Measurements from ENCODE around the gene DPY19L1.

DNA sequence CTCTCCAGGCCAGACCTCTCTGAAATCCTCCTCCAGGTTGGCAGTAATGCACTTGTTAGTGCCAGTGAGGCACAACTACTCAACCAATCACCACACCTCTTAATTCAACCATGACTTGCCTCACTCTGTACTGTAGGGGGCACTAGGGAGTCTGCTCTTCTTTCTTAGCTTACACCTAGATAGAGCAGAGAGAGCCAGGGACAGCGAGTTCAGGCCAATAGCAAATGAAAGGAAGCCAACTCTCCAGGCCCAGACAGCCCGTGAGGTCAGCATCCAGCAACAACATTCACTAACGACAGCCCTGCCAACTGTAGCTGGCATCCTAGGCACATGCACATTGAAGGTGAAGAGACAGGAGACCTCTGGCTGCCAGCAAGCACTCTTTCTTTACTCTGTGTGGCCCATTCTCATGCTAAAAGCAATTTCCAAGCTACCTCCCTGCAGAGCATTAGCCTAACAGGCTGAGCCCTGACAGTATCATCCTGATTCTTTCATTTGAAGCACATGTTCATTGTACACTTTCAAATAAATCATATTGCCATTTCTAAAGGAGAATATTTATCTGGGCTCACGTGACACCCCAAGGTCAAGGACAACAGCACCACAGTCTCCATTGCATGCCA is 136.3 kb downstream of the DPY19L1 start:
- TF ChIP-seq, protein P1, sequence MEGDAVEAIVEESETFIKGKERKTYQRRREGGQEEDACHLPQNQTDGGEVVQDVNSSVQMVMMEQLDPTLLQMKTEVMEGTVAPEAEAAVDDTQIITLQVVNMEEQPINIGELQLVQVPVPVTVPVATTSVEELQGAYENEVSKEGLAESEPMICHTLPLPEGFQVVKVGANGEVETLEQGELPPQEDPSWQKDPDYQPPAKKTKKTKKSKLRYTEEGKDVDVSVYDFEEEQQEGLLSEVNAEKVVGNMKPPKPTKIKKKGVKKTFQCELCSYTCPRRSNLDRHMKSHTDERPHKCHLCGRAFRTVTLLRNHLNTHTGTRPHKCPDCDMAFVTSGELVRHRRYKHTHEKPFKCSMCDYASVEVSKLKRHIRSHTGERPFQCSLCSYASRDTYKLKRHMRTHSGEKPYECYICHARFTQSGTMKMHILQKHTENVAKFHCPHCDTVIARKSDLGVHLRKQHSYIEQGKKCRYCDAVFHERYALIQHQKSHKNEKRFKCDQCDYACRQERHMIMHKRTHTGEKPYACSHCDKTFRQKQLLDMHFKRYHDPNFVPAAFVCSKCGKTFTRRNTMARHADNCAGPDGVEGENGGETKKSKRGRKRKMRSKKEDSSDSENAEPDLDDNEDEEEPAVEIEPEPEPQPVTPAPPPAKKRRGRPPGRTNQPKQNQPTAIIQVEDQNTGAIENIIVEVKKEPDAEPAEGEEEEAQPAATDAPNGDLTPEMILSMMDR (conservative IDR thresholded peaks at IDR 0.05): peak; percentile 45
- no peak for TF ChIP-seq EZH2 (IDR thresholded peaks at IDR 0.05; ENCODE audit: low read depth)

Measured in PC-9 (cell line).